Activated CD4-positive, alpha-beta memory T cell treated with anti-CD3 and anti-CD28 coated beads, Interleukin-2, amount 10 ng/mL, durations not matched to agents 7 days and 5 days (primary cell): ENCODE data around the gene FMN1. TPM values are rescaled to one million over a fixed set of nuclear protein-coding genes. Genes with fewer than 3 reads are reported as not detected.

Source experiments
- CTCF ChIA-PET: fragments of 350-600 bp; sonication (Branson Sonifier 250); formaldehyde crosslinking; loops from one replicate; lab custom pipeline; 2021; ENCODE audit warnings: antibody characterized with exemption, inconsistent platforms; lab: Charles Lee
- POLR2A ChIA-PET: fragments of 350-600 bp; sonication (Branson Sonifier 250); formaldehyde crosslinking; loops from one replicate; lab custom pipeline; 2021; ENCODE audit warnings: antibody characterized with exemption; lab: Charles Lee
- DNase-seq: peaks from one replicate; pipeline ENCODE4 v3.0.0-alpha.2; 2020
- H3K27ac Mint-ChIP-seq: one replicate; pipeline ENCODE4 v1.8.0; 2021; ENCODE audit warnings: mild to moderate bottlenecking, mixed read lengths
- H3K27me3 Mint-ChIP-seq: one replicate; pipeline ENCODE4 v1.8.0; 2021; ENCODE audit warnings: mixed read lengths
- H3K36me3 Mint-ChIP-seq: one replicate; pipeline ENCODE4 v1.8.0; 2021; ENCODE audit warnings: low read depth, mixed read lengths
- H3K4me1 Mint-ChIP-seq: one replicate; pipeline ENCODE4 v1.8.0; 2021; ENCODE audit warnings: mixed read lengths
- H3K4me3 Mint-ChIP-seq: one replicate; pipeline ENCODE4 v1.8.0; 2021; ENCODE audit warnings: mild to moderate bottlenecking, mixed read lengths
- H3K9me3 Mint-ChIP-seq: one replicate; pipeline ENCODE4 v1.8.0; 2021; ENCODE audit warnings: mixed read lengths
- total RNA-seq, 2 experiments: library from RNA; stranded (reverse); gene quantifications; one replicate each; pipeline ENCODE4 v1.2.3, GENCODE V29; 2021

The FMN1 gene
- total RNA-seq, 2 experiments from 2014 or later: 0.03 to 0.15 TPM

DNA sequence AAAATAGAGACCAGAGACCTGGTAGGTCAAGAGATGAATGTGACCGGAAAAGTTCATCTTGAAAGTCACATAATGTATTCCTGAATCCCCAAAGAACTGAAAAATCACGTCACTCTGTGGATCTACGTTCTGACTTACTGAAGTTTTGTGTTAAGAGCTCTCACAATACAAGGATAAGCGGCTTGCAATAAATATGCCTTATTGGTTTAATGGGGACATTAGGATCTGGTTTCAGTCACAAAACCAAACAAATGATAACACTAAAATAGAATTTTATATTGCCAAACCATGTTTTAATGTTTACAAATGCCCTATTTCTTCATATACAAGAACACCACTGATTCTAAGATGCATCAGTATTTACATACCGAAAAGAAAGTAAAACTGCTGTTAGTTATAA, 164.2 kb downstream of the FMN1 start:
- H3K27me3 Mint-ChIP-seq: peaks cover 4% of the 10 kb centered on the region
- H3K4me1 Mint-ChIP-seq: no peaks in the 10 kb centered on the region
- POLR2A ChIA-PET: no interaction called here
- CTCF ChIA-PET: no interaction called here
- no peak overlapping the region for H3K4me3 Mint-ChIP-seq
- DNase-seq: no peak
- H3K9me3 Mint-ChIP-seq: no peaks in the 10 kb centered on the region
- no peak overlapping the region for H3K27ac Mint-ChIP-seq
- no peaks in the 10 kb centered on the region for H3K36me3 Mint-ChIP-seq

DNA sequence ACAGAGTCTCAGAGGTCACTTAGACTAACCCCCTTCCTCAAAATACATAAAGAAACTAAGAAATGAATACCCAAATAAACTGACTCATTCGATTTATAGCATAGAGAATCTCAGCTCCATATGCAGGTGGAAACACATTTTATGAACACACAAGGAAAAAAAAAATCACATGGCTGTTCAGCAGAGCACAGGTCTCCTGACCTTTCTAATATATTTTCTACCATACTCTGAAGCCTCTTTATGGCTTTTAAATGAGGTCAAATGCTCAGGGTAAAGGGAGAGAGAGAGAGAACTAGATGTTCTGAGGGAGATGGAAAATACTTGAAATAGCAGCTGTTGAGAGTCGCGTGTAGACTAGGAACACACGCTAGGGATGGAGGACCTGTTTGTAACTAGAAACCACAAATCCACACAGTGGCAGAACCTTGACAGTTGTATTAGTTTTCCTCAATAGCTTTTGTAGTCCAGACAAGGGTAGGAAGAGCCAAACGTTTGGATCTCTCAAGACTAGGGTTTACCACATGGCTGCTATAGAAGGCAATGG, 165.3 kb downstream of the FMN1 start:
- Mint-ChIP-seq H3K9me3 (no peaks in the 10 kb centered on the region), H3K27me3 (peaks cover 4% of the 10 kb centered on the region), H3K27ac (no peak overlapping the region), H3K4me3 (no peak overlapping the region), H3K4me1 (no peaks in the 10 kb centered on the region), H3K36me3 (no peaks in the 10 kb centered on the region)
- POLR2A ChIA-PET: no interaction called here
- CTCF ChIA-PET: no interaction called here
- no peak for DNase-seq

GRCh38 chr15:33028495-33028894, 166.0 kb downstream of the FMN1 start:
- H3K27ac Mint-ChIP-seq: no peak overlapping the region
- H3K4me3 Mint-ChIP-seq: no peak overlapping the region
- DNase-seq: no peak
- H3K36me3 Mint-ChIP-seq: no peaks in the 10 kb centered on the region
- POLR2A ChIA-PET: no interaction called here
- CTCF ChIA-PET: no interaction called here
- H3K9me3 Mint-ChIP-seq: no peaks in the 10 kb centered on the region
- no peaks in the 10 kb centered on the region for H3K4me1 Mint-ChIP-seq
- H3K27me3 Mint-ChIP-seq: peaks cover 4% of the 10 kb centered on the region

GRCh38 chr15:33027306-33028035, 167.0 kb downstream of the FMN1 start:
- CTCF ChIA-PET: no interaction called here
- H3K4me3 Mint-ChIP-seq: no peak overlapping the region
- H3K27ac Mint-ChIP-seq: no peak overlapping the region
- H3K4me1 Mint-ChIP-seq: no peaks in the 10 kb centered on the region
- POLR2A ChIA-PET: no interaction called here
- peaks cover 4% of the 10 kb centered on the region for H3K27me3 Mint-ChIP-seq
- no peak for DNase-seq
- H3K36me3 Mint-ChIP-seq: no peaks in the 10 kb centered on the region
- no peaks in the 10 kb centered on the region for H3K9me3 Mint-ChIP-seq

DNA sequence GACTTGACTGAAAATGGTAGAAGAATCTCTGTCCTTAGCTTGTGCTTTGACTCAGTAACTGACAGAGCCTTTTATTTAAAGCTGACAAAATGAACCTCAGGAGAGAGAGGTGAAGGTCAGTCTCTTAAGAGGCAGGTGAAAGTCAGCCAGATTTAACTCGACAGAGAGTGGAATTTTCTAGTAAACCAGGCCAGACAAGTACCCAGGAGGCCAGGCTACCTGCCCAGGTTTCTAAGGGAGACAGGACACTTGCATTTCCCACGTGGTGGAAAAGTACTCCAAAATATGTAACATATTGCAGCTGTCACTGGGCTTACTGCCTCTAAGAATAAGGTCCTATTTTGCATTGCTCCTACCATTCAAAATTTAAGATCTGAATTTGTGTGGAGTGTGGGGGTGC, 167.9 kb downstream of the FMN1 start:
- Mint-ChIP-seq H3K27me3 (peaks cover 4% of the 10 kb centered on the region), H3K27ac (no peak overlapping the region), H3K36me3 (no peaks in the 10 kb centered on the region), H3K9me3 (no peaks in the 10 kb centered on the region), H3K4me3 (no peak overlapping the region), H3K4me1 (no peaks in the 10 kb centered on the region)
- DNase-seq: no peak
- POLR2A ChIA-PET: no interaction called here
- CTCF ChIA-PET: no interaction called here

GRCh38 chr15:33022629-33023028, 171.9 kb downstream of the FMN1 start:
- no peak for DNase-seq
- no peak overlapping the region for H3K4me3 Mint-ChIP-seq
- CTCF ChIA-PET: interaction anchor here (0.6 to 1.0 kb wide), 2 partner anchors 48 to 64 kb away, joined by 3 to 4 read pairs; no protein-coding TSS in a partner anchor

GRCh38 chr15:33021806-33022389, 172.6 kb downstream of the FMN1 start:
- no peak for DNase-seq
- CTCF ChIA-PET: interaction anchor here (0.6 kb wide), 1 partner anchor 49 kb away, joined by 4 read pairs; no protein-coding TSS in a partner anchor
- H3K36me3 Mint-ChIP-seq: no peaks in the 10 kb centered on the region

More at GRCh38 chr15:33022629-33023028, 171.9 kb downstream of the FMN1 start:
- no peaks in the 10 kb centered on the region for H3K4me1 Mint-ChIP-seq
- peaks cover 2% of the 10 kb centered on the region for H3K27me3 Mint-ChIP-seq
- H3K36me3 Mint-ChIP-seq: no peaks in the 10 kb centered on the region
- POLR2A ChIA-PET: no interaction called here
- no peaks in the 10 kb centered on the region for H3K9me3 Mint-ChIP-seq
- no peak overlapping the region for H3K27ac Mint-ChIP-seq

GRCh38 chr15:33019354-33019981, 175.0 kb downstream of the FMN1 start:
- ChIA-PET POLR2A (no interaction called here), CTCF (no interaction called here)
- DNase-seq: no peak
- Mint-ChIP-seq H3K9me3 (no peaks in the 10 kb centered on the region), H3K27ac (no peak overlapping the region), H3K4me1 (no peaks in the 10 kb centered on the region), H3K27me3 (peaks cover 2% of the 10 kb centered on the region), H3K4me3 (no peak overlapping the region), H3K36me3 (no peaks in the 10 kb centered on the region)

More at GRCh38 chr15:33021806-33022389, 172.6 kb downstream of the FMN1 start:
- Mint-ChIP-seq H3K9me3 (no peaks in the 10 kb centered on the region), H3K27me3 (no peaks in the 10 kb centered on the region), H3K27ac (no peak overlapping the region), H3K4me3 (no peak overlapping the region), H3K4me1 (no peaks in the 10 kb centered on the region)
- POLR2A ChIA-PET: no interaction called here

DNA sequence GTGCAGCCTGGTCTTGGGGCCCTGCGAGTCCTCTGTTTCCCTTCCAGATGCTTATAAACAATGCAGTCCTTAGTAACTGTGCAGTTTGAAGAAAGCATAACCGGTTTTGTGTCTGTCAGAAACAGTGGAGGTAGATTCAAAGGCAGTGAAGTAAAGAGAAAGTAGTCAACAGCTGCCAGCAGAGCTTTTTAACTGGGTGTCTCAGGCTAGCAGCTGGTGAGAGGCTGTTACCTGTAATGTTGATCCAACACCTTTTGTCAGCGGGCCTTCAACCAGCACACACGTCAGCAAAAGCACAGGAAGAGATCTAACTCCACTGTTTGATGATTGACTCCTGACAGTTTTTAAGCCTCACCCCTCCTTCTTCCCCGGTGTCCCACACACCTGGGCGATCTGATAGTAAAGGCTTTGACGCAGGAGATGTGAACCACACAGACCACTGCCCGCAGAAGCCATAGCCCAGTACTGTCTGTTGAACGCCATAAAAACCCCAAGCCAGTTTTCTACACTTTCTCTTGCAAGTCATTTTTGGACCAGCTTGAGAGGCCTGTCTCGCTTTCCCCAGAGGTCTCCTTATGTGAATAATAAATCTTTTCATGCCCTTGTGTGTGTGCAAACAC, 178.0 kb downstream of the FMN1 start:
- Mint-ChIP-seq H3K27ac (no peak overlapping the region), H3K36me3 (no peaks in the 10 kb centered on the region), H3K27me3 (peaks cover 8% of the 10 kb centered on the region), H3K9me3 (no peaks in the 10 kb centered on the region), H3K4me3 (no peak overlapping the region), H3K4me1 (no peaks in the 10 kb centered on the region)
- CTCF ChIA-PET: no interaction called here
- POLR2A ChIA-PET: no interaction called here
- DNase-seq: no peak

- H3K4me1 Mint-ChIP-seq: no peaks in the 10 kb centered on the region
- no peaks in the 10 kb centered on the region for H3K9me3 Mint-ChIP-seq
- H3K36me3 Mint-ChIP-seq: no peaks in the 10 kb centered on the region
- CTCF ChIA-PET: no interaction called here
- H3K4me3 Mint-ChIP-seq: no peak overlapping the region
- POLR2A ChIA-PET: no interaction called here
- no peak for DNase-seq
- no peak overlapping the region for H3K27ac Mint-ChIP-seq
- peaks cover 8% of the 10 kb centered on the region for H3K27me3 Mint-ChIP-seq
Measured at GRCh38 chr15:33014586-33014985, 179.9 kb downstream of the FMN1 start.

DNA sequence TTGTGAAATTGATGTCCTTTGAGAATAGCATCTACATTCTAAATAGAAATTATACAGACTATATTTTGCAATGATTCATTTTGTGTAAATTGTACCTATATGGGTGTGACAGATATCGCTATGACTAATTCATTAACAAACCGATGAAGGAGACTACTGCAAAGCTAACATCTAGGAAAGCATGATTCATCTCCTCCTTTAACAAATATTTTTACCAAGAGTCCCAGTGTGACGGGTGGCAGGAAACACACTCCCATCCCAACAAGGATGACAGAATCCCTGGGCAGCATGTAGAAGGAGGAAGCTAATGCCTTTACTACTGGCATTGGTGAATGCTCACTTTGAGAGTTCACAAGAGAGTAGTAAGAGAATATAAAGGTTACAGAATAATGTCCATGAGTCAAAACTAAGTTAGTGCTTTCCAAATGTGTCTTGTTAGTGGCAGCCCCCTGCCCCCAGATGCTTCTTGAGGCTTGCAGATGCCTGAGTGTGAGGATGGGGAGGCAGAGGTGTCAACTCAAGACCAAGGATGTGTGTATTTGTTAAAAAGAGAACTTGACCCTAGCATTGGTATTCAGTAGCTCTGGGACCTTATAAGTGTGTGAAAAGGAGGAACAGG, 180.6 kb downstream of the FMN1 start:
- DNase-seq: no peak
- no peak overlapping the region for H3K27ac Mint-ChIP-seq
- H3K36me3 Mint-ChIP-seq: no peaks in the 10 kb centered on the region
- peaks cover 13% of the 10 kb centered on the region for H3K27me3 Mint-ChIP-seq
- no peaks in the 10 kb centered on the region for H3K4me1 Mint-ChIP-seq
- POLR2A ChIA-PET: no interaction called here
- no peak overlapping the region for H3K4me3 Mint-ChIP-seq
- CTCF ChIA-PET: no interaction called here
- H3K9me3 Mint-ChIP-seq: no peaks in the 10 kb centered on the region

DNA sequence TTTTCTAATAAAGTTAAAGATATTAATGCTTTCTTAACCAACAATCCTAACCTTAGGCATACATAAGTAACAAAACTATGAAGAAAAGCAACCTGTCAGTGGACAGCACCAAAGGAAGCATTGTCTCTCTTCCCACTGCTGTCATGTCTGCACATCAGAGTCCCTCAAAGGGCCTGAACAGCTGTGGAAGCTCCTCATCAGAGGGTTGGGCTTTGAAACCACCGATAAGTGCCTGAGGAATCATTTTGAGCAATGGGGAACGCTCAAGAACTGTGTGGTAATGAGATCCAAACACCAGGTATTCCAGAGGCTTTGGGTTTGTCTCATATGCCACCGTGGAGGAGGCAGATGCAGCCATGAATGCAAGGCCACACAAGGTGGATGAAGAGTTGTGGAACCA, 182.5 kb downstream of the FMN1 start:
- Mint-ChIP-seq H3K4me1 (no peaks in the 10 kb centered on the region), H3K27me3 (peaks cover 15% of the 10 kb centered on the region), H3K36me3 (no peaks in the 10 kb centered on the region), H3K4me3 (no peak overlapping the region), H3K9me3 (no peaks in the 10 kb centered on the region), H3K27ac (no peak overlapping the region)
- POLR2A ChIA-PET: no interaction called here
- DNase-seq: no peak
- CTCF ChIA-PET: no interaction called here

GRCh38 chr15:33009603-33010002, 184.9 kb downstream of the FMN1 start:
- Mint-ChIP-seq H3K36me3 (no peaks in the 10 kb centered on the region), H3K27ac (no peak overlapping the region), H3K4me3 (no peak overlapping the region), H3K27me3 (peaks cover 21% of the 10 kb centered on the region), H3K9me3 (no peaks in the 10 kb centered on the region), H3K4me1 (no peaks in the 10 kb centered on the region)
- ChIA-PET POLR2A (no interaction called here), CTCF (no interaction called here)
- DNase-seq: no peak
